Lower lobe of right lung (tissue), 2 donors: Measurements from ENCODE around the gene DLX3. TPM values are rescaled to one million over a fixed set of nuclear protein-coding genes. Genes with fewer than 3 reads are reported as not detected.

Source experiments
- ATAC-seq, 2 donors: fragments of 200-7000 bp; cut with Tn5 transposase; one replicate each; pipeline ENCODE4 v1.9.1; 2020 to 2022; ENCODE audit warnings: mild to moderate bottlenecking in 2 of 2, moderate library complexity in 2 of 2
- DNase-seq: peaks from one replicate; pipeline ENCODE4 v3.0.0-alpha.2; 2020
- H3K27ac ChIP-seq: fragments of 200-600 bp; one replicate; pipeline ENCODE4 v1.8.0; 2022
- H3K27me3 ChIP-seq: fragments of 200-600 bp; one replicate; pipeline ENCODE4 v1.8.0; 2022; ENCODE audit warnings: low read depth
- H3K36me3 ChIP-seq: fragments of 200-600 bp; one replicate; pipeline ENCODE4 v1.8.0; 2022; ENCODE audit warnings: mild to moderate bottlenecking
- H3K4me1 ChIP-seq: fragments of 200-600 bp; one replicate; pipeline ENCODE4 v1.8.0; 2022
- H3K4me3 ChIP-seq: fragments of 200-600 bp; one replicate; pipeline ENCODE4 v1.8.0; 2022; ENCODE audit warnings: mild to moderate bottlenecking
- H3K9me3 ChIP-seq: fragments of 200-600 bp; one replicate; pipeline ENCODE4 v1.8.0; 2022
- intact Hi-C: fragments of 100-400 bp; cut with DNase I; formaldehyde crosslinking; loops from one replicate; pipeline ENCODE4 v1.11.0; 2022
- total RNA-seq: library from RNA; stranded (reverse); fragmentation: NEBNext Ultra II Directional; extraction: Animal tissue kit (Norgen Biotek cat#: 25700); gene quantifications from one replicate; pipeline ENCODE4 v1.2.1, GENCODE V29; 2021
- TF ChIP-seq, protein P1 (sequence below): fragments of 200-600 bp; IDR thresholded peaks from one replicate; pipeline ENCODE4 v1.8.0; 2022; ENCODE audit warnings: antibody characterized with exemption, mild to moderate bottlenecking
- donor health status: DM: no; HTN: yes; CAD: no; lungs with severe emphysema.

Gene DLX3
- total RNA-seq, 1 donor from 2014 or later = 0.38 TPM

DNA sequence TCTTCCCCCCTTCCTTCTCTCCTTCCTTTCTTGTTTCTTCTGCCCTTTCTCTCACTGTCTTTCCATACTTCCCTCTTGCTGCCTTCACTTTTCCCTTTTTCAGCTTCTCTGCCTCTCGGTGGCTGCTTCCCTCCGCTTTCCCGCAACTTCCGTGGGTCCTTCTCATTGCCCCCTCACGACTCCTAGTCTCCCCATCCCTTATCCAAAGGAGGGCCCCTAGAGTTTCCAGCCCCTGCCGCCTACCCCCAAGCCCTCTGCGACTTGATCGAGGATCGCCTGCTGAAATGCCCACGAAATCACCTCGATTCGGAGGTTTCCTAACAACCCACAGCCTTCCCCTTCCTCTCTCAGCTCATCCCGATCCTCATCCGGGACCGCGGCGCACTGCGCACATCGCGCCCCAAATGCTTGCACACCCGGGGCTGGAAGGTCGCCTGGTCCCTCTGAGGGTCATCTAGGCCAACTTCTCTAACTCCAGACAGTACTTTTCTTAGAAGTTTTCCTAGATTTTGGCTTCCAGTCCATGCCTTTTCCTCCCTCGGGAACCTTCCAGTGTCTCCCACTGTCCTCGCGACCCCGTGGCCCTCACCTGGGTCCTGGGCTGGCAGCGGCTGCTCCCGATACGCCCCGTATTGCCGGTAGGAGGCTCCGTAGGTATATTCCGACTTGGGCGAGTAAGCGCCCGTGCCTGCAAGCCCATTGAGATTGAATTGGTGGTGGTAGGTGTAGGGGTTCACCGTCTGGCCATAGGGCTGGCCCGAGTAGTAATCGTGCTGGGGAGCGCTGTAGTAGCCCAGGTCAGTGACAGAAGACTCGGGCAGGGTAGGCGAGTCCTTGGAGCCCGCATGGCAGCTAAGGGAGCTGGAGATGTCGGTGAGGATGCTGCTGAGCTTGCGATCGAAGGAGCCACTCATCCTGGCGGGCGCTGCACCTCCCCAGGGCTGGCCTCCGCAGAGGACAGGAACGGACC is 654 bp downstream of the DLX3 start:
- H3K4me1 ChIP-seq = peaks cover 45% of the 10 kb centered on the region
- H3K36me3 ChIP-seq = no peaks in the 10 kb centered on the region
- H3K27me3 ChIP-seq = peaks cover 96% of the 10 kb centered on the region
- no peak overlapping the region for H3K27ac ChIP-seq
- DNase-seq = peak; percentile 48
- peak in 1 of 2 donors; percentile 8 for ATAC-seq
- H3K9me3 ChIP-seq = no peaks in the 10 kb centered on the region
- TF ChIP-seq, protein P1, sequence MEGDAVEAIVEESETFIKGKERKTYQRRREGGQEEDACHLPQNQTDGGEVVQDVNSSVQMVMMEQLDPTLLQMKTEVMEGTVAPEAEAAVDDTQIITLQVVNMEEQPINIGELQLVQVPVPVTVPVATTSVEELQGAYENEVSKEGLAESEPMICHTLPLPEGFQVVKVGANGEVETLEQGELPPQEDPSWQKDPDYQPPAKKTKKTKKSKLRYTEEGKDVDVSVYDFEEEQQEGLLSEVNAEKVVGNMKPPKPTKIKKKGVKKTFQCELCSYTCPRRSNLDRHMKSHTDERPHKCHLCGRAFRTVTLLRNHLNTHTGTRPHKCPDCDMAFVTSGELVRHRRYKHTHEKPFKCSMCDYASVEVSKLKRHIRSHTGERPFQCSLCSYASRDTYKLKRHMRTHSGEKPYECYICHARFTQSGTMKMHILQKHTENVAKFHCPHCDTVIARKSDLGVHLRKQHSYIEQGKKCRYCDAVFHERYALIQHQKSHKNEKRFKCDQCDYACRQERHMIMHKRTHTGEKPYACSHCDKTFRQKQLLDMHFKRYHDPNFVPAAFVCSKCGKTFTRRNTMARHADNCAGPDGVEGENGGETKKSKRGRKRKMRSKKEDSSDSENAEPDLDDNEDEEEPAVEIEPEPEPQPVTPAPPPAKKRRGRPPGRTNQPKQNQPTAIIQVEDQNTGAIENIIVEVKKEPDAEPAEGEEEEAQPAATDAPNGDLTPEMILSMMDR = no peak
- peak overlapping the region; percentile 55 for H3K4me3 ChIP-seq
- intact Hi-C loops = loop anchor here (5.0 kb wide), 1 partner anchor 132 kb away; no protein-coding TSS in a partner anchor

DNA sequence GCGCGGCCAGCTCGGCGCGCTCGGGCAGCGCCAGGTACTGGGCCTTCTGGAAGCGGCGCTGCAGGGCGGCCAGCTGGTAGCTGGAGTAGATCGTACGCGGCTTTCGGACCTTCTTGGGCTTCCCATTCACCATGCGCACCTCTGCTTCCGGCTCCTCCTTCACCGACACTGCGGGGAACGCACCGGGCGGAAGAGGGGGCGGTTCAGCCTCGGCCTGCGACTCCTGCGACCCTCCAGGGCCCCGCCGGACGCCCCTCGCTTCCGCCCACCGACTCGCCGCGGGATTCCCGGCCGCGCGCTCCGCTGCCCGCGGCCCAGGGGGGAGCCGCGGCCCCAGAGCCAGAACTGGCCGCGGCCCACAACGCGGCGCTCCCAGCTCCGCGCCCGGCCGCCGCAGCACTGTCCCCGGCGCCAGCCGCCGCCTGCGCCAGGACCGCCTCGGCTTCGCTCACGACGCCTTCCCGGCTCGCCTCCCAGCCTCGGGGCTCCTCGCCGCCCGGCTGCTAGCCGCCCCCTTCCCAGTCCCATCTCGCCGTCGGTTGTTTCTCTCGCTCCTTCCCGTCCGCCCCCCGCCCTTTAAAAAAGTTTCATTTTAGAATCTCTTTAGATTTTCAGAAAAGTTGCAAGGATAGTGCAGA is 1.5 kb downstream of the DLX3 start:
- no peaks in the 10 kb centered on the region for H3K36me3 ChIP-seq
- H3K27me3 ChIP-seq = peaks cover 91% of the 10 kb centered on the region
- H3K4me3 ChIP-seq = peak overlapping the region; percentile 55
- H3K4me1 ChIP-seq = peaks cover 44% of the 10 kb centered on the region
- peak; percentile 46 to 55 for ATAC-seq
- no peak overlapping the region for H3K27ac ChIP-seq
- intact Hi-C loops = no loop called here
- no peaks in the 10 kb centered on the region for H3K9me3 ChIP-seq
- peak; percentile 53 for DNase-seq
- TF ChIP-seq, protein P1 = no peak

DNA sequence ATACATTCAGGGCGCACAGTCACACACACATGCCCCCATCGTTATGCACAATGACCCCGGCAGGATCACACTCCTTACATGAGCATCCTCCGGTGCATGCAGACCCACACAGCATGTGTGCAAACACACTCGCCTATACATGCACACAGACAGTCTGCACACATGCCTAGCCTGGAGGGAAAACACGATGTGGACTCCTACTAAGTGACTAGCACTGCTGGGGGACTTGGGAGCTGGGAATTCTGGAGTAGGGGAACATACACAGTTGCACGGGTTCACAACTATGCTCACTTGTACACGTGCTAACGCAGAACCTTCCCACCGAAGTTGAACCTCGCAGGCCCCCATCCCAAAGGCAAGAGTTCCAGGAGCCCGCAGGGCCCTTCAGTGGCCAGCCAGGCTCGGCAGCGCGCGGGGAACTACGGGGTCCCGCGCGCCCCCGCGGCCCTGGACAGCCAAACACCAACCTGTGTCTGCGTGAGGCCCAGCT is 2.0 kb downstream of the DLX3 start:
- no peak for DNase-seq
- no peaks in the 10 kb centered on the region for H3K36me3 ChIP-seq
- H3K4me1 ChIP-seq = peaks cover 38% of the 10 kb centered on the region
- peaks cover 95% of the 10 kb centered on the region for H3K27me3 ChIP-seq
- intact Hi-C loops = no loop called here
- no peak for ATAC-seq
- H3K9me3 ChIP-seq = no peaks in the 10 kb centered on the region
- H3K4me3 ChIP-seq = peak overlapping the region; percentile 55
- TF ChIP-seq, protein P1 = no peak
- H3K27ac ChIP-seq = no peak overlapping the region

DNA sequence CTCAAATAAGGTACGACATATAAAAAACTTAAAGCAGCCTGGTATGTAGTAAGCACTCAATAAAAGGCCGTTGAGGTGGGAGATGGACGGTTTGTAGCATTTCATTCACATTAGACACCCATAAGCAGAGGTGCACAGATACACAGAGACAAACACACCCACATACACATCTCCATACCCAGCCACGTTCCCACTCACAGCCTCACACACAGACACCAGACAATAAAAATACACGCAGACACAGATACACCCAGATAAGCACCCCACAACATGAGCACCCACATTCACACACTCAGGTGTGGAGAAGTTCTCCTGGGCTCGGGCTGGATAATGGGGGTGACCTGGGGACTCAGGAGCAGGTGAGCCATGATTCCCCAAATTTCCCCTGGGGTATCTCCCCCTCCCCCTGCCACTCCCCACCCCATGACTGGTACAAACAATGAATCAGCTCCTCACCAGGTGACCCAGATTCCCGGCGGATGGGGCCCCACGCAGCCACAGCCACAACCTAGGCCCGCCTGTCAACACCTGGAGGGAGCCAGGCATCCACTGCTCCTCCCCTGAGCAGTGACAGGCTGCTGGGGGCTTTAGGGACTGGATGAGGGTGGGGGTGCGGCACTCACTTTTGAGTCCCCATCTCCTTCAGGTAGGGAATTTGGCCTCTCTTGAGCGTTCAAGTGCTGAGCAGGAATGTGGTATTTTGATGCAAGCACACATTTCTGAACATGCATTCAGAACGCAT is 2.7 kb downstream of the DLX3 start:
- intact Hi-C loops = no loop called here
- H3K27me3 ChIP-seq = peaks cover 95% of the 10 kb centered on the region
- no peak overlapping the region for H3K27ac ChIP-seq
- H3K4me3 ChIP-seq = no peak overlapping the region
- peaks cover 36% of the 10 kb centered on the region for H3K4me1 ChIP-seq
- no peak for ATAC-seq
- no peak for DNase-seq
- no peaks in the 10 kb centered on the region for H3K9me3 ChIP-seq
- TF ChIP-seq, protein P1 = no peak
- H3K36me3 ChIP-seq = no peaks in the 10 kb centered on the region

DNA sequence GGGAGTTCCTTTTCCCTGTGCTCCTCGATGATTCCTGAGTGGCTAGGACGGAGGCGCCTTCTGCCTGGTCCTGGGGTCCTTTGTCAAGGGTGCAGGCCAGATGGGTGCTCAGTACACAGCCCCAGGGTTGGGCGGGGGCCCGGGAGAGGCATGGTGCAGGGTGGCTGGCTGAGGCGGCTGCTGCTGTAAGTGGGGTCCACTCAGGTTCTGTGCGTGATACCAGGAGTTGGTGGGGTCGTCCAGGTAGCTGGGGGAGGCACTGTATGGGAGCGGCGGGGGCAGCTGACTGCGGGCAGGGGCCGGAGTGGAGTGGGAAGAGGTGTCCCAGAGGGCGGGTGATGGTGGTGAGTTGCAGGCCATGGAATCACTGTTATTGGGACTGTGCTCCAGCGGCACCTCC is 3.6 kb downstream of the DLX3 start:
- Histone ChIP-seq H3K4me3 (no peak overlapping the region), H3K36me3 (no peaks in the 10 kb centered on the region), H3K27me3 (peaks cover 95% of the 10 kb centered on the region), H3K4me1 (peaks cover 26% of the 10 kb centered on the region), H3K27ac (no peak overlapping the region), H3K9me3 (no peaks in the 10 kb centered on the region)
- DNase-seq (no peak), ATAC-seq (no peak)
- TF ChIP-seq, protein P1 = no peak
- intact Hi-C loops = no loop called here
